K562 (cell line): Measurements from ENCODE around the gene SH2D3A.

Source experiments
- BMI1 ChIP-seq: fragments of 150-350 bp; IDR thresholded peaks from 2 replicates; pipeline ENCODE4 v1.6.1; 2014; ENCODE audit warnings: low read length
- ETV5 ChIP-seq: sonication (generic); formaldehyde crosslinking; IDR thresholded peaks from 2 replicates; pipeline ENCODE4 v1.4.0; 2020; ENCODE audit warnings: low read depth, mild to moderate bottlenecking, missing genetic modification reagents
- EZH2 ChIP-seq: IDR thresholded peaks from 2 replicates; pipeline ENCODE4 v1.6.1; 2012; ENCODE audit warnings: low read depth, mild to moderate bottlenecking, inconsistent platforms, low read length, borderline replicate concordance
- GABPA ChIP-seq: fragments of 200-800 bp; sonication (Bioruptor generic); conservative IDR thresholded peaks from 2 replicates; pipeline ENCODE4 v1.6.1; 2016; ENCODE audit warnings: low read depth, missing genetic modification characterization, missing compliant biosample characterization
- HDAC2 ChIP-seq: fragments of 450-650 bp; IDR thresholded peaks from 2 replicates; pipeline ENCODE4 v1.6.1; 2016; ENCODE audit warnings: mild to moderate bottlenecking
- JUN ChIP-seq, 2 experiments: sonication (generic) in 1 of 2; formaldehyde crosslinking in 1 of 2; IDR thresholded peaks; 2 replicates each; pipeline versions ENCODE4 v1.6.1 to v1.8.0; 2012 to 2022; ENCODE audit warnings: borderline replicate concordance in 2 of 2, mild to moderate bottlenecking in 2 of 2, improper control_type of control experiment in 1 of 2, low read depth in 1 of 2, low read length in 1 of 2, missing genetic modification reagents in 1 of 2
- L3MBTL2 ChIP-seq: fragments of 450-650 bp; IDR thresholded peaks from 2 replicates; pipeline ENCODE4 v1.6.1; 2016; ENCODE audit warnings: mild to moderate bottlenecking, moderate library complexity
- MAFK ChIP-seq: IDR thresholded peaks from 2 replicates; pipeline ENCODE4 v1.6.1; 2011; ENCODE audit warnings: low read length, improper control_type of control experiment
- TF ChIP-seq, protein P1 (sequence below), 3 experiments: IDR thresholded peaks in 2 of 3; conservative IDR thresholded peaks in 1 of 3; 2 replicates each; pipeline ENCODE4 v1.5.1; 2011 to 2012; ENCODE audit warnings: low read length in 3 of 3, mild to moderate bottlenecking in 3 of 3, control low read depth in 2 of 3, improper control_type of control experiment in 1 of 3, inconsistent platforms in 1 of 3, low read depth in 1 of 3, mixed read lengths in 1 of 3, moderate library complexity in 1 of 3; ENCODE audit not compliant: insufficient read depth in 2 of 3
- TF ChIP-seq, protein P2 (sequence below): sonication (generic); formaldehyde crosslinking; IDR thresholded peaks from 2 replicates; pipeline ENCODE4 v1.8.1; 2023; ENCODE audit warnings: mild to moderate bottlenecking, missing genetic modification reagents

- TF ChIP-seq EZH2: no peak
- no peak for TF ChIP-seq BMI1
- TF ChIP-seq, protein P1, sequence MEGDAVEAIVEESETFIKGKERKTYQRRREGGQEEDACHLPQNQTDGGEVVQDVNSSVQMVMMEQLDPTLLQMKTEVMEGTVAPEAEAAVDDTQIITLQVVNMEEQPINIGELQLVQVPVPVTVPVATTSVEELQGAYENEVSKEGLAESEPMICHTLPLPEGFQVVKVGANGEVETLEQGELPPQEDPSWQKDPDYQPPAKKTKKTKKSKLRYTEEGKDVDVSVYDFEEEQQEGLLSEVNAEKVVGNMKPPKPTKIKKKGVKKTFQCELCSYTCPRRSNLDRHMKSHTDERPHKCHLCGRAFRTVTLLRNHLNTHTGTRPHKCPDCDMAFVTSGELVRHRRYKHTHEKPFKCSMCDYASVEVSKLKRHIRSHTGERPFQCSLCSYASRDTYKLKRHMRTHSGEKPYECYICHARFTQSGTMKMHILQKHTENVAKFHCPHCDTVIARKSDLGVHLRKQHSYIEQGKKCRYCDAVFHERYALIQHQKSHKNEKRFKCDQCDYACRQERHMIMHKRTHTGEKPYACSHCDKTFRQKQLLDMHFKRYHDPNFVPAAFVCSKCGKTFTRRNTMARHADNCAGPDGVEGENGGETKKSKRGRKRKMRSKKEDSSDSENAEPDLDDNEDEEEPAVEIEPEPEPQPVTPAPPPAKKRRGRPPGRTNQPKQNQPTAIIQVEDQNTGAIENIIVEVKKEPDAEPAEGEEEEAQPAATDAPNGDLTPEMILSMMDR (IDR thresholded peaks at IDR 0.05 in 2 of 3, conservative IDR thresholded peaks at IDR 0.05 in 1 of 3; ENCODE audit: insufficient read depth in 2 of 3, low read depth in 1 of 3, low read length in 3 of 3): no peak
- no peak for TF ChIP-seq ETV5 (CRISPR knock-in tag)
- no peak for TF ChIP-seq L3MBTL2
- TF ChIP-seq, protein P2, sequence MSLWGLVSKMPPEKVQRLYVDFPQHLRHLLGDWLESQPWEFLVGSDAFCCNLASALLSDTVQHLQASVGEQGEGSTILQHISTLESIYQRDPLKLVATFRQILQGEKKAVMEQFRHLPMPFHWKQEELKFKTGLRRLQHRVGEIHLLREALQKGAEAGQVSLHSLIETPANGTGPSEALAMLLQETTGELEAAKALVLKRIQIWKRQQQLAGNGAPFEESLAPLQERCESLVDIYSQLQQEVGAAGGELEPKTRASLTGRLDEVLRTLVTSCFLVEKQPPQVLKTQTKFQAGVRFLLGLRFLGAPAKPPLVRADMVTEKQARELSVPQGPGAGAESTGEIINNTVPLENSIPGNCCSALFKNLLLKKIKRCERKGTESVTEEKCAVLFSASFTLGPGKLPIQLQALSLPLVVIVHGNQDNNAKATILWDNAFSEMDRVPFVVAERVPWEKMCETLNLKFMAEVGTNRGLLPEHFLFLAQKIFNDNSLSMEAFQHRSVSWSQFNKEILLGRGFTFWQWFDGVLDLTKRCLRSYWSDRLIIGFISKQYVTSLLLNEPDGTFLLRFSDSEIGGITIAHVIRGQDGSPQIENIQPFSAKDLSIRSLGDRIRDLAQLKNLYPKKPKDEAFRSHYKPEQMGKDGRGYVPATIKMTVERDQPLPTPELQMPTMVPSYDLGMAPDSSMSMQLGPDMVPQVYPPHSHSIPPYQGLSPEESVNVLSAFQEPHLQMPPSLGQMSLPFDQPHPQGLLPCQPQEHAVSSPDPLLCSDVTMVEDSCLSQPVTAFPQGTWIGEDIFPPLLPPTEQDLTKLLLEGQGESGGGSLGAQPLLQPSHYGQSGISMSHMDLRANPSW (CRISPR knock-in tag): no peak
- no peak for TF ChIP-seq JUN (IDR thresholded peaks at IDR 0.05; ENCODE audit: borderline replicate concordance, low read depth, low read length)
- TF ChIP-seq JUN (CRISPR knock-in tag; IDR thresholded peaks at IDR 0.05; ENCODE audit: borderline replicate concordance): no peak
- no peak for TF ChIP-seq GABPA (tag)
- TF ChIP-seq HDAC2: no peak
- TF ChIP-seq MAFK: no peak
Observed at GRCh38 chr19:6723108-6723618, 44.1 kb downstream of the SH2D3A start.
